Measurements from ENCODE around the gene EPS15.
A peak's percentile ranks its signal among the peaks of the same experiment; 100 is the strongest.
"Not testable (repeated sequence)": the region's sequence is repeated elsewhere in the genome, so short reads cannot be mapped to it uniquely, and the experiment has no call there.

Gene EPS15

GRCh38 chr1:51519048-51519864 lies at the start of gene EPS15:
EPS15 (minus strand) TSS chr1:51519266; CDS start chr1:51519231, 35 bp downstream.
- peak; percentile 61 to 89 for DNase-seq (ENCODE audit: low read depth in 1 of 2, low spot score in 1 of 2)

GRCh38 chr1:51568231-51568935 lies 49.3 kb upstream of the EPS15 start:
- DNase-seq (ENCODE audit: low read depth in 1 of 2, low spot score in 1 of 2) = no peak

GRCh38 chr1:51567653-51568052 lies 48.6 kb upstream of the EPS15 start:
- DNase-seq (ENCODE audit: low read depth in 1 of 2, low spot score in 1 of 2) = no peak

GRCh38 chr1:51566260-51566659 lies 47.2 kb upstream of the EPS15 start:
- no peak for DNase-seq (ENCODE audit: low read depth in 1 of 2, low spot score in 1 of 2)

- no peak for DNase-seq (ENCODE audit: low read depth in 1 of 2, low spot score in 1 of 2)
Observed at GRCh38 chr1:51565009-51565408, 45.9 kb upstream of the EPS15 start.

GRCh38 chr1:51564124-51564523 lies 45.1 kb upstream of the EPS15 start:
- no peak for DNase-seq (ENCODE audit: low read depth in 1 of 2, low spot score in 1 of 2)

- DNase-seq (ENCODE audit: low read depth in 1 of 2, low spot score in 1 of 2) = no peak
Observed at GRCh38 chr1:51561702-51562101, 42.6 kb upstream of the EPS15 start.

- not testable (repeated sequence) for DNase-seq (ENCODE audit: low read depth in 1 of 2, low spot score in 1 of 2)
Observed at GRCh38 chr1:51560895-51561294, 41.8 kb upstream of the EPS15 start.

GRCh38 chr1:51560034-51560433 lies 41.0 kb upstream of the EPS15 start:
- no peak for DNase-seq (ENCODE audit: low read depth in 1 of 2, low spot score in 1 of 2)

- no peak for DNase-seq (ENCODE audit: low read depth in 1 of 2, low spot score in 1 of 2)
Observed at GRCh38 chr1:51559501-51559900, 40.4 kb upstream of the EPS15 start.

GRCh38 chr1:51559064-51559500 lies 40.0 kb upstream of the EPS15 start:
- no peak for DNase-seq (ENCODE audit: low read depth in 1 of 2, low spot score in 1 of 2)

GRCh38 chr1:51558375-51558924 lies 39.4 kb upstream of the EPS15 start:
- DNase-seq (ENCODE audit: low read depth in 1 of 2, low spot score in 1 of 2) = no peak

- no peak for DNase-seq (ENCODE audit: low read depth in 1 of 2, low spot score in 1 of 2)
Observed at GRCh38 chr1:51557168-51557567, 38.1 kb upstream of the EPS15 start.

GRCh38 chr1:51555866-51556619 lies 37.0 kb upstream of the EPS15 start:
- DNase-seq (ENCODE audit: low read depth in 1 of 2, low spot score in 1 of 2) = no peak

- no peak for DNase-seq (ENCODE audit: low read depth in 1 of 2, low spot score in 1 of 2)
Observed at GRCh38 chr1:51553911-51554310, 34.8 kb upstream of the EPS15 start.

- no peak for DNase-seq (ENCODE audit: low read depth in 1 of 2, low spot score in 1 of 2)
Observed at GRCh38 chr1:51552929-51553807, 34.1 kb upstream of the EPS15 start.

GRCh38 chr1:51551848-51552296 lies 32.8 kb upstream of the EPS15 start:
- DNase-seq (ENCODE audit: low read depth in 1 of 2, low spot score in 1 of 2) = no peak

GRCh38 chr1:51551081-51551480 lies 32.0 kb upstream of the EPS15 start:
- no peak for DNase-seq (ENCODE audit: low read depth in 1 of 2, low spot score in 1 of 2)

- DNase-seq (ENCODE audit: low read depth in 1 of 2, low spot score in 1 of 2) = no peak
Observed at GRCh38 chr1:51549901-51550300, 30.8 kb upstream of the EPS15 start.

GRCh38 chr1:51549016-51549619 lies 30.1 kb upstream of the EPS15 start:
- DNase-seq (ENCODE audit: low read depth in 1 of 2, low spot score in 1 of 2) = no peak
